Activated CD4-positive, alpha-beta T cell treated with anti-CD3 and anti-CD28 coated beads for 4 hours (primary cell): ENCODE measurements around the gene MCF2L2.

ENCODE experiments used
- DNase-seq, 2 donors: peaks; one replicate each; pipeline ENCODE4 v3.0.0-alpha.2; 2020

The MCF2L2 gene

DNA sequence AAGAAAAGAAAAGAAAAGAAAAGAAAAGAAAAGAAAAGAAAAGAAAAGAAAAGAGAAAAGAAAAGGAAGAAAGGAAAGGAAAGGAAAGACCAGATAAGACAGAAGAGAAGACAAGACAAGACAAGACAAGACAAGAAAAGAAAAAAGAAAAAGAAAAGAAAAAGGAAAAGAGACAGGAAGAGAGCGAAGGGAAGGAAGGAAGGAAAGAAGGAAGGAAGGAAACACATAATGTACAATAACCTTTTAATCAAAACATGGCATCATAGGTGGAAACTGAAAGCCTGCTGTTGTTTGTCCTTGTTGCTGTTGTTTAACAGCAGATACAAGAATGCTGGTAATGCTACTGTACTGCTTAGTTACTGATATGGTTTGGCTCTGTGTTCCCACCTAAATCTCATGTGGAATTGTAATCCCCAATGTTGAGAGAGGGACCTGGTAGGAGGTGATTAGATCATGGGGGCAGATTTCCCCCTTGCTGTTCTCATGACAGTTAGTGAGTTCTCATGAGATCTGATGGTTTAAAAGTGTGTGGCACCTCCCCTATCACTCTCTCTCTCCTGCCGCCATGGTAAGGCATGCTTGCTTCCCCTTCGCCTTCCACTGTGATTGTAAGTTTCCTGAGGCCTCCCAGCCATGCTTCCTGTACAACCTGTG, 67.3 kb downstream of the MCF2L2 start:
- DNase-seq = no peak

DNA sequence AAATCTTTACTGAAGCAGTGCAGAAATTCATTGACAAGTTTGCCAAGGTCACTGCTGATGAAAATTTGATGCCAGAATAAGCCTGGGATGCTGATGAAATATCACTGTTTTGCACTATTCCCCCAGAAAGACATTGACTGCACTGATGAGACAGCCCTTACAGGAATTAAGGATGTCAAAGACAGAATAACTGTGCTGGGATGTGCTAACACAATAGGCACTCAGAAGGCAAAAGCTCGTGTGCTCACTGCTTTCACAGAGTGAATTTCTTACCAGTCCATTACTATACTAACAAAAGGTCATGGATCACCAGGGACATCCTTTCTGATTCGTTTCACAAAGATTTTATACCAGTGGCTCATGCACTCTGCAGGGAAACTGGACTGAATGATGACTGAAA, 69.4 kb downstream of the MCF2L2 start:
- no peak for DNase-seq

GRCh38 chr3:183357564-183358079, 70.8 kb downstream of the MCF2L2 start:
- DNase-seq = no peak

GRCh38 chr3:183356920-183357319, 71.5 kb downstream of the MCF2L2 start:
- no peak for DNase-seq

GRCh38 chr3:183354874-183355273, 73.5 kb downstream of the MCF2L2 start:
- DNase-seq = no peak

- DNase-seq = no peak
Observed at GRCh38 chr3:183354325-183354831, 74.0 kb downstream of the MCF2L2 start.

GRCh38 chr3:183353421-183353820, 75.0 kb downstream of the MCF2L2 start:
- DNase-seq = no peak

DNA sequence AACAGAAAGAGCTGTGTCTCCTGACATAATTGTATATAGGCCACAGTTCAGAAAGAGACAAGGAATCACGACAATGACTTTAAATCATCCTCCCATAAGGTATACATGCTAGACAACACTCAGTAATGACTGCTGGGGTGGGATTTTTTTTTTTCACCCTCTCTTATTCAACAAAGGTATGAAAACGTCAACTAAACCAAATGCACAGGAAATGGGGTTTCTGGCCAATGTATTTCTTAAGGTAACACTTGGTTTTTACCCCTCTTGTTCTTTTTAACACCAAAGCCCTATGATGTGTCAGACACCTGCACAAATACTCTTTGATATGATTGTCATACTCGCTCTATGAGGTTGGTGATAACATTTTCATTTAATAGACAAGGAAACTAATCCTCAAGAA, 78.3 kb downstream of the MCF2L2 start:
- no peak for DNase-seq

- no peak for DNase-seq
Observed at GRCh38 chr3:183349421-183350157, 78.8 kb downstream of the MCF2L2 start.

- DNase-seq = no peak
Observed at GRCh38 chr3:183342824-183343223, 85.6 kb downstream of the MCF2L2 start.

GRCh38 chr3:183341545-183342288, 86.7 kb downstream of the MCF2L2 start:
- no peak for DNase-seq

DNA sequence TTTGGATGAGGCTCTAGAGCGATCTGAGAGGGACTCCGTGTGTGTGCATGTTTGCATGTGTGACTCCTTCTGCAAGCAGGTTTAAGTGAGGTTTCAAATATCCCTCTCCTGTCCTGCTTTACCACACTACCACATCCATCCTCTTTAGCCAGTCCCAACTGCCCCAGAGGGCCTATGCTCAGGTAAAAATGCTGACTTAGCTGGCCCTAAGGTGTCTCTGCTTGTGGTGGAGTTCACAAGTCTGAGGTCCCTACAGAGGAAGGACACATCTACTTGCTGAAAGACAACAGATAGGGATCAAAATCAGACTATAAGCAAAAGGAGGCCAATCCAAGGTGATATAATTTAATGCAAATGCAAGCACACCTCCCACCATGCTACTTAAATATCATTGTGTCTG, 88.2 kb downstream of the MCF2L2 start:
- DNase-seq = no peak

GRCh38 chr3:183339461-183340086, 88.8 kb downstream of the MCF2L2 start:
- DNase-seq = no peak

GRCh38 chr3:183338520-183338919, 89.9 kb downstream of the MCF2L2 start:
- no peak for DNase-seq

DNA sequence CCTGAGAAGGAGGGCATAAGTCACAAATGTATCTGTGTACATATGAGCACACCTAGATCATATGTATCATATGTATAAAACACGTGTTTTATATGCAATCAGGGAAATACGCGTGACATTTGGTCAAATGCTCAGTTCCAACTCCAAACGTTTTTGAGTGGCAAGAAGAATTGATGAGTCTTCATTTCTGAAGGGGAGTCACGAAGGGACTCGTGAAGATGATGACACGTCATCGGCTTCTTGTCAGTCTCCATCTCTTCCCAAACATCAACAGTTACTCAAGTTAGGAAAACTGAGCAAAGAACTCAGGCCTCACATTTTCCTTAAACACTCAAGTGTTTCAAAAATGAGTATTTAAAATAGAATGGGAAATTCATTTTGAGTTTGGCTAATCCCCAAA, 95.9 kb downstream of the MCF2L2 start:
- no peak for DNase-seq

DNA sequence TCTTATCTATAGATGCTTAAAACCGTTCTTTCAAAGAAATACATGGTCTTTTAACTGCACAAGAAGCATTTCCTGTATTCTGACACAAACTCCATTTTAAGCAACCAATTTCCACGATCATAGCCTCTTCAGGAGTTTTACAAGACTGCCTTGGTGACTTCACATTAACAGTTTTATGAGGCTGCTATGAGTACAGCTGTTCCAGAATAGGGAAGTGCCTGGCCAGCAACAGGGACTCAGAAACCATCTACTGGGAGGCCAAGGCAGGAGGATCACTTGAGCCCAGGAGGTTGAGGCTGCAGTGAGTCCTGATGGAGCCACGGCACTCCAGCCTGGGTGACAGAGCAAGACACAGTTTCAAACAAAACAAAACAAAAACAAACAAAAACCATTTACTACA, 96.9 kb downstream of the MCF2L2 start:
- no peak for DNase-seq

DNA sequence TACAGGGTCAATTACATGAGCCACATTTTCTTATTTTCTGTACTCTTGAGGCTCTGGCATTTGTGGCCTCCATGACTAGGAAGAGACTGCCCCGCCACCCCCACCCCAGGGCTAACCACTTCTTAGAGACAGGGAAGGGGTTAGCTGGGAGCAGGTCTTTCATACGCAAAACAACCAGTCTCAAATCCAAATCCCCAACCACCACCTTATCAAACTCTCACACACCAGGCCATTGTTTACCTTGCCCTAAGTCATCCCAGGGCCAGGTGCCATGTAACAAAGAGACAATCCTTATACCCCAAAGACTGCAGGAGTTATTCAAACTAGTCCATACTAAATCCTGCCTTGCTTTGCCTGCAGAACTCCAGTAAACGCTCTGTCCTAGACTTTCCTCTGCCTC, 97.5 kb downstream of the MCF2L2 start:
- no peak for DNase-seq

GRCh38 chr3:183329543-183329942, 98.9 kb downstream of the MCF2L2 start:
- DNase-seq = no peak

GRCh38 chr3:183328823-183329222, 99.6 kb downstream of the MCF2L2 start:
- no peak for DNase-seq

DNA sequence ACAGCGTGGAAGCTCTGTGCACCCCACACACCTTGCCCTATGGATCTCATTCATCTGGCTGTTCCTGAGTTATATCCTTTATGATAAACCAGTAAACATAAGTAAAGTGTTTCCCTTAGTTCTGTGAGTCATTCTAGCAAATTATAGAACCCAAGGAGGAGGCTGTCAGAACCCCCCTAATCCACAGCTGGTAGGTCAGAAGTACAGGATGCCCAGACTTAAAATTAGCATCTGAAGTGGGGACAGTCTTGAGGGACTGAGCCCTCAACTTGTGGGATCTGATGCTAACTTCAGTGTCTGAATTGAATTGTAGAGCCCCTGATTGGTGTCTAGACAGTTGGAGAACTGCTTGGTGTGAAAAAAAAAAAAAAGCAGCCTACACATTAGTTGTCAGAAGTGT, 100.3 kb downstream of the MCF2L2 start:
- no peak for DNase-seq

GRCh38 chr3:183327343-183327742, 101.1 kb downstream of the MCF2L2 start:
- no peak for DNase-seq

DNA sequence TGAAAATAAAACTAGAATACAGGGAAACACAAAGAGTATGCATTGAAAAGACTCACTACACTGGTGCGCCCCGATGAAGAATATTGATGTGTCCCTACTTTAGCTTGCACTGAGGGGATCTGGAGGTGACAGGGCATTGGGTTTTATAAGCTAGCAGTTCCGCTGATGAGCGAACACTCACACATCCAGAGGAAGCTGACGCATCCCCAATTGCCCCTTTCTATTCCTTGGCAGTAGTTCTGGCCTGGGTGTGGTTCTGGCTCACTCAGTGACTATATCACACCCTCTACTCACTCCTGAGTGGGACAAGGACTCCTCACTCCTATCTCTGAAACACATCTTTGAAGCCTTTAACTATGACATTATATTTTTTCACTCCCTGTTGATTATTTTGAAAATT, 104.3 kb downstream of the MCF2L2 start:
- no peak for DNase-seq

DNA sequence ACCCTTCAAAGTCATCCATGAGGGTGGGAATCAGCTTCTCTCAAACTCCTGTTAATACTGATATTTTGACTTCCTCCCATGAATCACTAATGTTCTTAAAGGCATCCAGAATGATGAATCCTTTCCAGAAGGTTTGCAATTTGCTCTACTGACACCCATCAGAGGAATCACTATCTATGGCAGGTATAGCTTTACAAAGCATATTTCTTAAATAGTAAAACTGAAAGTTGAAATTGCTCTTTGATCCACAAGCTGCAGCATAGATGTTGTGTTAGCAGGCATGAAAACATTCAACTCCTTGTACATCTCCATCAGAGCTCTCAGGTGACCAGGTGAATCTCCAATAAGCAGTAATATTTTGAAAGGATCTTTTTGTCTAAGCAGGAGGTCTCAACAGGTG, 109.0 kb downstream of the MCF2L2 start:
- DNase-seq = no peak
